A673 (cell line): Measurements from ENCODE around the gene CRIP3.

ENCODE experiments used
- CTCF ChIP-seq: fragments of 300-800, 200-600 bp; sonication (generic); conservative IDR thresholded peaks from 2 replicates; pipeline ENCODE4 v1.5.1; 2017; ENCODE audit warnings: low read depth, mild to moderate bottlenecking, antibody characterized with exemption, low read length, moderate library complexity, mixed read lengths
- EZH2 ChIP-seq: fragments of 200-600 bp; sonication (generic); IDR thresholded peaks from 2 replicates; pipeline ENCODE4 v1.6.1; 2017; ENCODE audit warnings: borderline replicate concordance, low read depth, mild to moderate bottlenecking, mixed read lengths, antibody characterized with exemption, low read length; ENCODE audit not compliant: poor library complexity, severe bottlenecking

- no peak for TF ChIP-seq EZH2
- no peak for TF ChIP-seq CTCF
Observed at GRCh38 chr6:43274916-43275597, 33.6 kb downstream of the CRIP3 start.
